HS-5 (cell line): ENCODE data around the gene PFN3.
"Not testable (repeated sequence)": the region's sequence is repeated elsewhere in the genome, so short reads cannot be mapped to it uniquely, and the experiment has no call there.

ENCODE experiments used
- DNase-seq: peaks from one replicate; pipeline ENCODE4 v3.0.0-alpha.2; 2012; ENCODE audit warnings: low read depth

Gene PFN3

GRCh38 chr5:177396078-177396477 lies 4.4 kb downstream of the PFN3 start:
- DNase-seq = no peak

GRCh38 chr5:177393990-177394389 lies 6.5 kb downstream of the PFN3 start:
- DNase-seq = no peak

GRCh38 chr5:177393206-177393765 lies 7.2 kb downstream of the PFN3 start:
- no peak for DNase-seq

- DNase-seq = no peak
Measured at GRCh38 chr5:177392765-177393164, 7.7 kb downstream of the PFN3 start.

- DNase-seq = peak; percentile 60
Measured at GRCh38 chr5:177390363-177391300, 9.8 kb downstream of the PFN3 start.

GRCh38 chr5:177389241-177390169 lies 11.0 kb downstream of the PFN3 start:
- DNase-seq = peak; percentile 83

- no peak for DNase-seq
Measured at GRCh38 chr5:177388521-177389052, 11.9 kb downstream of the PFN3 start.

DNA sequence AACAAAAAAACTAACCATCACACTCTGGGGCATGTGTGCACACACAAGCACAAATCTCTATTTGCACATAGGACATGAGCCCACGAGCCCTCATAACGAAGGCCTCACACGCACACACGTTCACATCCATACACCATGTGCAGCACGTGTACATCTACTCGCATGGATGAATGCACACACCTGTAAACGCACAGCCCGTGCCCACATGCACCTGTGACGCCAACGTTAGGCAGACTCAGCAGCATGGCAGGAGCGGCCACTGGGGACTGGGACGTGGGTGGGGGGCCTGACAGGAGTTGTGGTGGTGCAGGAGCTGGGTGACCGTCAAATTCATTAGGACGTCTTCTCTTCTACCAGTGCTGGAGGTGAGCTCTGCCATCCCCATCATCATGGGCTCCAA lies 13.1 kb downstream of the PFN3 start:
- DNase-seq = no peak

- no peak for DNase-seq
Measured at GRCh38 chr5:177386542-177386941, 13.9 kb downstream of the PFN3 start.

GRCh38 chr5:177385720-177386119 lies 14.7 kb downstream of the PFN3 start:
- DNase-seq = no peak

DNA sequence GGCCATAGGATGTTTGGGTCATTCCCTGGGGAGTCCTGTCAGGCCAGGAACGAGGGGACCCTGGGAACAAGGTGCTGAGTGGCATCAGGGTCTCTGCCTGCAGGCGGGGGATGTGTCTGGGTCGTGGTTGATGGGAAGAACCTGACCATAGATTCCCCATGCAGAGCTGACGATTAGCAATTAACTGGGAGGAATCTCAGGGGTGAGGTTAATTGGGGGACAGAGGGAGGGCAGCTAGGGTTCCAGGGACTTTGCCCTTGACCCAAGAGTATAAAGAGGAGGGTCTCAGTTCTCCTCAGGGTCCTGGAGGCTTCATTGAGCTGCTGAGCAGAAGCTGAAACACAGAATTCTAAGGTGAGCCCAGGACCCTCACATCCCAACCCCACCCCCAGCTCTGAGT lies 16.3 kb downstream of the PFN3 start, which contains the start of gene SLC34A1:
Gene SLC34A1 (plus strand): TSS at position 301 of the 400 bp plus-strand sequence. CDS start 1,308 bp downstream, outside the sequence.
- no peak for DNase-seq

GRCh38 chr5:177383181-177383580 lies 17.3 kb downstream of the PFN3 start:
- no peak for DNase-seq

DNA sequence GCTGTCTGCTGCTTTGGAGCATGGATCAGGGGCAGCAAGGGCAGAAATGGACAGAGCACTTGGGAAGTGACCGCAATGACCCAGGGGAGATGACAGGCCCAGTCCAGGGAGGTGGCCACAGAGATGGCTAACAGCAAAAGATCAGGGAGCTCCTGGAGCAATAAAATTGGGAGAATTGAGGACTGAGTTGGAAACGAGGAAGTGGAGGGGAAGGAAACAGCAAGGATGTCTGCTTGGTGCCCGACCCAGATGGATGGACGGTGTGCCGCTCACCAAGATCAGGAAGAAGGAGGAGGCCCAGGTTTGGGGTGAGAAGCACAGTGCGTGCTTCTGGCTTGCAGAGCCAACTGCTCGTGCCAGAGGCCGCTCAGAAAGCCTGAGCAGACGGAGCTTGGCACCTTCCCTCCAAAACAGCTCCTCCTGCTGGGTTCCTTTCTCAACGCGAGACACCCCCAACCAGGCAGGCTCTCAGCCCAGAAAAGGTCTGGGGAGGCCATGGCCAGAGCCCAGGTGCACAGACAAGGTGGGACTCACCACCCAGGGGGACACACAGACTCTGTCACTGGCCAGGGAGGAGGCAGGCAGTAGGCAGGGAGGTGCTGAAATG lies 17.9 kb downstream of the PFN3 start:
- DNase-seq = no peak

DNA sequence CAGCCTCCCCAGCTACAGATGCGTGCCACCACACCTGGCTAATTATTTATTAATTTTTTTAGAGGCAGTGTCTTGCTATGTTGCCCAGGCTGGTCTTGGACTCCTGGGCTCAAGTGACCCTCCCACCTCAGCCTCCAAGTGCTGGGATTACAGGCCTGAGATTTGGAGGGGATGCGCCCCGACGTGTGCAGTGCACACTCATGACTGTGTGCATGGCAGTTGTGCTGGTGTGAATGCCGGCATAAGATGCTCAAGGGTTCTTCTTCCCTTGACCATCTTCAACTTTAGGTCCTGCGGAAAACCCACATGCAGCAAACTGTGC lies 19.7 kb downstream of the PFN3 start:
- DNase-seq = no peak

DNA sequence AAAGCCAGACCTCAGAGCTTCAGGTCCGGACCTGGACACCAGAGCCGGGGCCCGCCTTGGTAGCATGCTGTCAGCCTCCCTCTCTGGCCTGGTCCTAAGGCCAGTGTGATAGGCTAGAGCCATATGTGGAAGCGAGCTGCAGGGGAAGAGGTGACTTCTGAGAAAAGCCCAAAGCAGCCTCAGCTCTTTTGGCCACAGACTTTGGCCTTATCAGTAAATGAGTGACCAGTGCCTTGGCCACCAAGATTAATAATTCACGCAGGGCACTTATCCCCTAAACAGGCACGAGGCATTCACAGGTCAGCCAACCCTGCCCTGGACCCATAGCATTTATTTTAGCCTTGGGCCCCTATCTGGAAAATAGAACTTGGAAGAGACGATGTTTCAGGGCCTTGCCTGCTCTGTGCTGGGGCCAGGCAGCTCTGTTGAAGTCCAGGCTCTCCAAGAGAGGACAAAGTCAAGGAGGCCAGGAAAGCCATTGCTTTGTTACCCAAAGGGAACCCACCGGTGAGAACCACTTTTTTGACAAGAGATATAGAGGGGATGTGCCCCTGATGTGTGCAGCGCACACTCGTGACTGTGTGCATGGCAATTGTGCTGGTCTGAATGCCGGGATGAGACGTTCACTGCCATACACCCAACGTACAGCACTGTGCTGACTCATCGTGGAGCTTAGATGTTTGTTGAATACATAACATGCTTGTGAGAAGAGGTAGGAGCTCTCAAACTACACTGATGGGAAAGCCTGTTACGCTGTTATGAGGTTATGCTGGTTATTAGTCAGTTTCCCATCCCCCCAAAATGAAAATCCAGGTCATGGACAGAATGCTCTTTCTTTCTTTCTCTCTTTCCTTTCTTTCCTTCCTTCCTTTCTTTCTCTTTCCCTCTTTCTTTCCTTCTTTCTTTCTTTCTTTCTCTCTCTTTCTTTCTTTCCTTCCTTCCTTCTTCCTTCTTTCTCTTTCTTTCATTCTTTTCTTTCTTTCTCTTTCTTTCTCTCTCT lies 21.3 kb downstream of the PFN3 start:
- DNase-seq = peak; percentile 18

DNA sequence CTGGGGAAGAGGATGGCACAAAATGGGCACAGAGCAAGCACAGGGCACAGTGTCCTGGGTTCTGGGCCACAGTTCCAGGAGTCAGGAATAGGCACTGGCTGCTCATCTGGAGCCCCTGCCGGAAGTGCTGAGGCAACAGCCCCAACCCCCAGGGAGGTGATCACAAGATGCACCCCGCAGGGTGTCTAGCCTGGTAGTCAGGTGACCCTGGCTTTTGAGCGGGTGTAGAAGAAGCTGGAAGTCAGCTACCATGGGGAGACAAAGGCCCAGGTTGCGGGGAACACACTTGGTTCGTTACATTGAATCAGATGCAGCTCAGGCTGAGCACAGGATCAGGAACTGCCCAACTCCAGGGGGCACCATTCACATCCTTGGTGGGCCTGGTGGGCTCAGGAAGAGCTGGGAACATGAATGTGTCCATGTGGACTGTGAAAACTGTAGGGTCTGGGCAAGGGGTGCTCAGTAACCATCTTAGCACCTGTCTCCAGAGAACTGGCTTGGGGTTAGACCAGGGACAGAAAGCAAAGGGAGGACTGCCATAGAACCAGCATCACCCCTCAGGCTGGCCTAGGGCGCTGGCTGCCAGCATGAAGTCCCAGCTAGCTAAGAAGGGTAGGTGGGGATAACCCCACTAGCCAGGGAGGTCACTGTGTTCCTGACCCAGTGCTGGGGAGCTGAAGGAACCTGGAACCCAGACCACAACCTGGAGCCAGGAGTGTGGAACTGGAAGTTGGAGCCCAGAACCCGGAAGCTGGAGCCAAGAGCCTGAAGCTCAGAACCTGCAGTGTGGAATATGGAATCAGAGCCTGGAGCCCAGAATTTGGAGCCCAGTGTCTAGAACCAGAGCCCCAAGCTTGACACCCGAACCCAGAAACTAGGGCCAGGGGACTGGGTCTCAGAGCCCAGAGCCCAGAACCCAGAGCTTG lies 22.3 kb downstream of the PFN3 start:
- DNase-seq = no peak

- DNase-seq = no peak
Measured at GRCh38 chr5:177376107-177376506, 24.4 kb downstream of the PFN3 start.

DNA sequence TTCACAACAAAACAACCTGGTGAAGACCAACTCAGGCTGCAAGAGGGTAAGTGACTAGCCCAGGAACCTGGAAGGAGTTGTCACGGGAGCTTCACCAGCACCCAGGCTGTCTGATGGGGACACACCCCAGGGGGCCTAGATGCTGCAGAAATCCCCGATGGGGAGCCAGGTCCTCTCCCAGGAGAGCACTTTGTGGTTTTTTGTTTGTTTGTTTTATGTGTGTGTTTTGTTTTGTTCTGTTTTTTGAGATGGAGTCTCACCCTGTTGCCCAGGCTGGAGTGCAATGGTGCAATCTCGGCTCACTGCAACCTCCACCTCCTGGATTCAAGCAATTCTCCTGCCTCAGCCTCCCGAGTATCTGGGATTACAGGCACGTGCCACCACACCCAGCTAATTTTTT lies 24.9 kb downstream of the PFN3 start:
- DNase-seq = not testable (repeated sequence)

DNA sequence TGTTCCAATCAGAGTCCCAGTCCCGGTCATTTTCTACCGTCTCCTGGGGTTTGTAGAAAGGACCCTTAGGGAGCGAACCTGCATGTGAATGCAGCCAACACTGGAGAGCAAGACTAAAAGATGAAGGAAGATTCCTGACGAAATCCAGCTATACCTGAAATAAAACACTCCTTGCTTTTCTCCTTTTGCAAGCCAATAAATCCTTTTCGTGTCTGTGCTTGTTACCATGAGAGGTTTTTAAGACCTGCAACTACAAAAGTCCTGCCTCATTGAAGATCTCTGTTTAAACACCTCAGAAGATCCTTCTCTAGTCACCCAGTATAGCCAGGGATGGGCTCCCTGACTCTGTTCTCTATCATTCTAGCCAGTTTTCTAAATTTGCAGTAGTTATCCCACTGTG lies 26.2 kb downstream of the PFN3 start:
- no peak for DNase-seq
